BE2C (cell line): ENCODE measurements around the gene SLC22A23.

Experiments
- DNase-seq: peaks from one replicate; pipeline ENCODE4 v3.0.0-alpha.2; 2020
- H3K27me3 ChIP-seq: fragments of 250-450 bp; sonication (Bioruptor Pico); 2 replicates; pipeline ENCODE4 v1.5.1; 2020; ENCODE audit warnings: mild to moderate bottlenecking
- H3K36me3 ChIP-seq: fragments of 250-450 bp; sonication (Bioruptor Pico); 2 replicates; pipeline ENCODE4 v1.5.1; 2020; ENCODE audit warnings: mild to moderate bottlenecking
- H3K4me1 ChIP-seq: fragments of 250-450 bp; sonication (Bioruptor Pico); 2 replicates; pipeline ENCODE4 v1.5.1; 2020
- H3K4me3 ChIP-seq: 2 replicates; pipeline ENCODE4 v1.5.1; 2011; ENCODE audit warnings: low read depth, low read length
- H3K9me3 ChIP-seq: fragments of 250-450 bp; sonication (Bioruptor Pico); 2 replicates; pipeline ENCODE4 v1.5.1; 2020
- CTCF ChIP-seq: IDR thresholded peaks from 2 replicates; pipeline ENCODE4 v1.5.1; 2012; ENCODE audit warnings: mild to moderate bottlenecking, low read depth, low read length

The SLC22A23 gene

GRCh38 chr6:3315841-3316240, 141.0 kb downstream of the SLC22A23 start:
- no peak for DNase-seq
- Histone ChIP-seq H3K4me3 (no peak overlapping the region), H3K27me3 (peaks cover 22% of the 10 kb centered on the region; the same call in 1 of the 2 replicates), H3K36me3 (no peaks in the 10 kb centered on the region), H3K4me1 (no peaks in the 10 kb centered on the region), H3K9me3 (no peaks in the 10 kb centered on the region)
- no peak for TF ChIP-seq CTCF

GRCh38 chr6:3314621-3315467, 142.0 kb downstream of the SLC22A23 start:
- H3K27me3 ChIP-seq, result peaks cover 20% of the 10 kb centered on the region; the same call in 1 of the 2 replicates
- H3K9me3 ChIP-seq, result no peaks in the 10 kb centered on the region
- no peak overlapping the region for H3K4me3 ChIP-seq
- TF ChIP-seq CTCF, result no peak
- no peaks in the 10 kb centered on the region for H3K4me1 ChIP-seq
- no peaks in the 10 kb centered on the region for H3K36me3 ChIP-seq
- no peak for DNase-seq

- Histone ChIP-seq H3K4me1 (no peaks in the 10 kb centered on the region), H3K4me3 (no peak overlapping the region), H3K9me3 (no peaks in the 10 kb centered on the region), H3K27me3 (peaks cover 17% of the 10 kb centered on the region; the same call in 1 of the 2 replicates), H3K36me3 (no peaks in the 10 kb centered on the region)
- no peak for DNase-seq
- no peak for TF ChIP-seq CTCF
These were observed 142.7 kb downstream of the SLC22A23 start for GRCh38 chr6:3314176-3314575.

- H3K4me1 ChIP-seq, result no peaks in the 10 kb centered on the region
- DNase-seq, result peak; percentile 33
- no peaks in the 10 kb centered on the region for H3K36me3 ChIP-seq
- H3K4me3 ChIP-seq, result no peak overlapping the region
- H3K9me3 ChIP-seq, result no peaks in the 10 kb centered on the region
- peaks cover 16% of the 10 kb centered on the region for H3K27me3 ChIP-seq
- no peak for TF ChIP-seq CTCF
These were observed 144.1 kb downstream of the SLC22A23 start for GRCh38 chr6:3312604-3313231.

GRCh38 chr6:3311826-3312225, 145.0 kb downstream of the SLC22A23 start:
- no peak for DNase-seq
- peak; percentile 43 for TF ChIP-seq CTCF
- peaks cover 19% of the 10 kb centered on the region for H3K27me3 ChIP-seq

GRCh38 chr6:3310703-3311102, 146.1 kb downstream of the SLC22A23 start:
- TF ChIP-seq CTCF, result no peak
- DNase-seq, result no peak
- no peaks in the 10 kb centered on the region for H3K36me3 ChIP-seq
- peaks cover 22% of the 10 kb centered on the region for H3K27me3 ChIP-seq
- no peaks in the 10 kb centered on the region for H3K9me3 ChIP-seq
- no peaks in the 10 kb centered on the region for H3K4me1 ChIP-seq
- no peak overlapping the region for H3K4me3 ChIP-seq

More at GRCh38 chr6:3311826-3312225, 145.0 kb downstream of the SLC22A23 start:
- Histone ChIP-seq H3K4me3 (no peak overlapping the region), H3K36me3 (no peaks in the 10 kb centered on the region), H3K9me3 (no peaks in the 10 kb centered on the region), H3K4me1 (no peaks in the 10 kb centered on the region)
